KMS-11 (cell line): ENCODE measurements around the gene KRT26.
"Not testable (repeated sequence)": the region's sequence is repeated elsewhere in the genome, so short reads cannot be mapped to it uniquely, and the experiment has no call there.

Experiments
- H2AFZ ChIP-seq: fragments of 200-600 bp; sonication (generic); 2 replicates; pipeline ENCODE4 v1.6.1; 2016; ENCODE audit warnings: antibody characterized with exemption, mixed run types, low read depth
- H3K27ac ChIP-seq: fragments of 200-600 bp; sonication (generic); 2 replicates; pipeline ENCODE4 v1.6.1; 2016; ENCODE audit warnings: mild to moderate bottlenecking, mixed run types
- H3K27me3 ChIP-seq: fragments of 200-600 bp; sonication (generic); 2 replicates; pipeline ENCODE4 v1.6.1; 2017; ENCODE audit warnings: mild to moderate bottlenecking, low read depth, mixed run types, moderate library complexity; ENCODE audit not compliant: insufficient read depth
- H3K36me3 ChIP-seq: fragments of 200-600 bp; sonication (generic); 2 replicates; pipeline ENCODE4 v1.6.1; 2017; ENCODE audit warnings: mild to moderate bottlenecking, mixed run types; ENCODE audit not compliant: insufficient read depth
- H3K4me1 ChIP-seq: fragments of 200-600 bp; sonication (generic); 2 replicates; pipeline ENCODE4 v1.6.1; 2016; ENCODE audit warnings: mild to moderate bottlenecking, low read depth, mixed run types; ENCODE audit not compliant: poor library complexity, severe bottlenecking
- H3K4me2 ChIP-seq: fragments of 200-600 bp; sonication (generic); 2 replicates; pipeline ENCODE4 v1.7.0; 2016; ENCODE audit warnings: mild to moderate bottlenecking, mixed run types
- H3K4me3 ChIP-seq: fragments of 200-600 bp; sonication (generic); IDR thresholded peaks from 2 replicates; pipeline ENCODE4 v1.6.1; 2017; ENCODE audit warnings: low read depth, low read length, mixed read lengths; ENCODE audit not compliant: insufficient read depth
- H3K79me2 ChIP-seq: fragments of 200-600 bp; sonication (generic); 2 replicates; pipeline ENCODE4 v1.6.1; 2016; ENCODE audit warnings: low read depth, mixed run types; ENCODE audit not compliant: insufficient read depth
- H3K9ac ChIP-seq: fragments of 200-600 bp; sonication (generic); 2 replicates; pipeline ENCODE4 v1.6.1; 2016; ENCODE audit warnings: mild to moderate bottlenecking, mixed run types
- H4K20me1 ChIP-seq: fragments of 200-600 bp; sonication (generic); 2 replicates; pipeline ENCODE4 v1.6.1; 2016; ENCODE audit warnings: mild to moderate bottlenecking, mixed run types; ENCODE audit not compliant: insufficient read depth
- CTCF ChIP-seq: fragments of 200-600 bp; sonication (generic); conservative IDR thresholded peaks from 2 replicates; pipeline ENCODE4 v1.6.1; 2017; ENCODE audit warnings: low read depth, mild to moderate bottlenecking, antibody characterized with exemption, low read length, moderate library complexity, mixed read lengths

Gene KRT26

GRCh38 chr17:40815381-40815780 lies 43.4 kb upstream of the KRT26 start:
- peaks cover 12% of the 10 kb centered on the region for H3K4me1 ChIP-seq
- no peaks in the 10 kb centered on the region for H3K79me2 ChIP-seq
- H2AFZ ChIP-seq, result no peak overlapping the region
- no peaks in the 10 kb centered on the region for H3K36me3 ChIP-seq
- no peaks in the 10 kb centered on the region for H4K20me1 ChIP-seq
- no peak overlapping the region for H3K4me2 ChIP-seq
- H3K27me3 ChIP-seq, result no peaks in the 10 kb centered on the region
- no peak for TF ChIP-seq CTCF
- H3K9ac ChIP-seq, result no peak overlapping the region
- H3K27ac ChIP-seq, result no peak overlapping the region
- no peak overlapping the region for H3K4me3 ChIP-seq

- H3K27me3 ChIP-seq, H4K20me1 ChIP-seq, H3K36me3 ChIP-seq, H2AFZ ChIP-seq, H3K9ac ChIP-seq, H3K27ac ChIP-seq, H3K79me2 ChIP-seq, H3K4me3 ChIP-seq, H3K4me2 ChIP-seq: not testable (repeated sequence)
- H3K4me1 ChIP-seq, result peaks cover 11% of the 10 kb centered on the region
Observed at GRCh38 chr17:40814657-40815056, 42.7 kb upstream of the KRT26 start.

GRCh38 chr17:40813804-40814203 lies 41.8 kb upstream of the KRT26 start:
- Histone ChIP-seq H3K4me1 (peaks cover 6% of the 10 kb centered on the region), H3K27me3 (no peaks in the 10 kb centered on the region), H3K9ac (no peak overlapping the region), H3K27ac (no peak overlapping the region), H3K4me3 (no peak overlapping the region), H3K36me3 (no peaks in the 10 kb centered on the region), H3K79me2 (no peaks in the 10 kb centered on the region), H3K4me2 (no peak overlapping the region), H4K20me1 (no peaks in the 10 kb centered on the region), H2AFZ (no peak overlapping the region)
- TF ChIP-seq CTCF, result no peak

- no peaks in the 10 kb centered on the region for H4K20me1 ChIP-seq
- H3K79me2 ChIP-seq, result no peaks in the 10 kb centered on the region
- H3K27me3 ChIP-seq, result no peaks in the 10 kb centered on the region
- H3K9ac ChIP-seq, result no peak overlapping the region
- H2AFZ ChIP-seq, result no peak overlapping the region
- no peak overlapping the region for H3K27ac ChIP-seq
- H3K4me2 ChIP-seq, result no peak overlapping the region
- no peak overlapping the region for H3K4me3 ChIP-seq
- H3K36me3 ChIP-seq, result no peaks in the 10 kb centered on the region
- H3K4me1 ChIP-seq, result peaks cover under 1% of the 10 kb centered on the region
- TF ChIP-seq CTCF, result no peak
Observed at GRCh38 chr17:40812639-40813038, 40.6 kb upstream of the KRT26 start.

GRCh38 chr17:40810494-40810893 lies 38.5 kb upstream of the KRT26 start:
- no peaks in the 10 kb centered on the region for H4K20me1 ChIP-seq
- no peaks in the 10 kb centered on the region for H3K4me1 ChIP-seq
- no peak overlapping the region for H3K27ac ChIP-seq
- no peak overlapping the region for H2AFZ ChIP-seq
- no peaks in the 10 kb centered on the region for H3K79me2 ChIP-seq
- H3K27me3 ChIP-seq, result no peaks in the 10 kb centered on the region
- no peak overlapping the region for H3K9ac ChIP-seq
- H3K4me3 ChIP-seq, result no peak overlapping the region
- H3K36me3 ChIP-seq, result no peaks in the 10 kb centered on the region
- no peak overlapping the region for H3K4me2 ChIP-seq
- TF ChIP-seq CTCF, result no peak
